ENCODE results near the gene KCTD15. TPM values are rescaled to one million over a fixed set of nuclear protein-coding genes. Genes with fewer than 3 reads are reported as not detected.

The KCTD15 gene
- total RNA-seq, 1 experiment from 2014 or later: 41.5 TPM

DNA sequence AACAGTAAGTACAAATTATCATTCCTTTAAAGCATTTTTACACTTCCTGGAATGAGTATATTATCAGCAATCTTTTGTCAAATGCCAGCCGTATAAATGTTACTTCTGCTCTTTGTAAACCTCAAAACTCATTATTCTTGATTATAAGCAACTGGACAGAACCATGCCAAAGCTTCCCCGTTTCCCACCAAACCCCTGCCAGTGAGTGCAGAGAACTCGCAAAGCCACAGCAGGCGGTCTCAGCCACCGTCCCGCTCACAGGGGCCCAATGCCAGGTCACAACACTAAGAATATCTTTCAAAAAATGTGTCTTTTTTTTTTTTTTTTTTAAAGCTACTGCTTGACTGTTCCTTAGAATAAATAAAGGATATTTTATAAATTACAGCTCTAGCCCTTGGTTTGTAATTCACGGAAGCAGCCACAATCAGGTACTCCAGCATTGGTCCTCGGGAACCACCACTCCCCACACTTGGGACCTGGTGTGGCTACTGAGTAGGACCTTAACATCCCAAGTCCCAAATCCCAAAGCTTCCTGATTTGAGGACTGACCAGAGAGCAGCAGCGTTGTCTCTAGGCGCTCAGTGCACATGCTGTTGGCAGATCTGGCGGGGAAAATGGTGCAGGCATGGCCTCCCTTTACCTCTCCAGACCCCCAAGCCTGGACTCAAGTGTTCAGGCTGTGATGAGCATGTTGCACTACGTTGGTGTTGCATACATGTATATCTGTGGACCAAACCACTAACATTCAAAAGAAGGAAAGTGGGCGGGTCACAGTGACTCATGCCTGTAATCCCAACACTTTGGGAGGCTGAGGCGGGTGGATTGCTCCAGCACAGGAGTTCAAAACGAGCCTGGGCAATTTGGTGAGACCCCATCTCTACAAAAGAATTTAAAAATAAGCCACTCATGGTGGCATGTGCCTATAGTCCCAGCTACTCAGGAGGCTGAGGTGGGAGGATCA lies 19.0 kb downstream of the KCTD15 start:
- TF ChIP-seq FOXK1 (CRISPR knock-in tag; IDR thresholded peaks at IDR 0.05) (no peak), CDX4 (CRISPR knock-in tag; IDR thresholded peaks at IDR 0.05; ENCODE audit: borderline replicate concordance) (no peak), ATF3 (CRISPR knock-in tag; conservative IDR thresholded peaks at IDR 0.05) (no peak), PRRX2 (CRISPR knock-in tag; IDR thresholded peaks at IDR 0.05) (no peak), SP1 (CRISPR knock-in tag; conservative IDR thresholded peaks at IDR 0.05) (no peak), GABPB1 (CRISPR knock-in tag; IDR thresholded peaks at IDR 0.05) (no peak), MYBL2 (CRISPR knock-in tag; IDR thresholded peaks at IDR 0.05) (no peak), IRF2 (CRISPR knock-in tag; IDR thresholded peaks at IDR 0.05; ENCODE audit: borderline replicate concordance, low read depth) (no peak), ZNF416 (CRISPR knock-in tag; IDR thresholded peaks at IDR 0.05) (no peak)
- TF ChIP-seq, protein P1, sequence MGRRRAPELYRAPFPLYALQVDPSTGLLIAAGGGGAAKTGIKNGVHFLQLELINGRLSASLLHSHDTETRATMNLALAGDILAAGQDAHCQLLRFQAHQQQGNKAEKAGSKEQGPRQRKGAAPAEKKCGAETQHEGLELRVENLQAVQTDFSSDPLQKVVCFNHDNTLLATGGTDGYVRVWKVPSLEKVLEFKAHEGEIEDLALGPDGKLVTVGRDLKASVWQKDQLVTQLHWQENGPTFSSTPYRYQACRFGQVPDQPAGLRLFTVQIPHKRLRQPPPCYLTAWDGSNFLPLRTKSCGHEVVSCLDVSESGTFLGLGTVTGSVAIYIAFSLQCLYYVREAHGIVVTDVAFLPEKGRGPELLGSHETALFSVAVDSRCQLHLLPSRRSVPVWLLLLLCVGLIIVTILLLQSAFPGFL (CRISPR knock-in tag; IDR thresholded peaks at IDR 0.05; ENCODE audit: borderline replicate concordance): no peak
- TF ChIP-seq, protein P2, sequence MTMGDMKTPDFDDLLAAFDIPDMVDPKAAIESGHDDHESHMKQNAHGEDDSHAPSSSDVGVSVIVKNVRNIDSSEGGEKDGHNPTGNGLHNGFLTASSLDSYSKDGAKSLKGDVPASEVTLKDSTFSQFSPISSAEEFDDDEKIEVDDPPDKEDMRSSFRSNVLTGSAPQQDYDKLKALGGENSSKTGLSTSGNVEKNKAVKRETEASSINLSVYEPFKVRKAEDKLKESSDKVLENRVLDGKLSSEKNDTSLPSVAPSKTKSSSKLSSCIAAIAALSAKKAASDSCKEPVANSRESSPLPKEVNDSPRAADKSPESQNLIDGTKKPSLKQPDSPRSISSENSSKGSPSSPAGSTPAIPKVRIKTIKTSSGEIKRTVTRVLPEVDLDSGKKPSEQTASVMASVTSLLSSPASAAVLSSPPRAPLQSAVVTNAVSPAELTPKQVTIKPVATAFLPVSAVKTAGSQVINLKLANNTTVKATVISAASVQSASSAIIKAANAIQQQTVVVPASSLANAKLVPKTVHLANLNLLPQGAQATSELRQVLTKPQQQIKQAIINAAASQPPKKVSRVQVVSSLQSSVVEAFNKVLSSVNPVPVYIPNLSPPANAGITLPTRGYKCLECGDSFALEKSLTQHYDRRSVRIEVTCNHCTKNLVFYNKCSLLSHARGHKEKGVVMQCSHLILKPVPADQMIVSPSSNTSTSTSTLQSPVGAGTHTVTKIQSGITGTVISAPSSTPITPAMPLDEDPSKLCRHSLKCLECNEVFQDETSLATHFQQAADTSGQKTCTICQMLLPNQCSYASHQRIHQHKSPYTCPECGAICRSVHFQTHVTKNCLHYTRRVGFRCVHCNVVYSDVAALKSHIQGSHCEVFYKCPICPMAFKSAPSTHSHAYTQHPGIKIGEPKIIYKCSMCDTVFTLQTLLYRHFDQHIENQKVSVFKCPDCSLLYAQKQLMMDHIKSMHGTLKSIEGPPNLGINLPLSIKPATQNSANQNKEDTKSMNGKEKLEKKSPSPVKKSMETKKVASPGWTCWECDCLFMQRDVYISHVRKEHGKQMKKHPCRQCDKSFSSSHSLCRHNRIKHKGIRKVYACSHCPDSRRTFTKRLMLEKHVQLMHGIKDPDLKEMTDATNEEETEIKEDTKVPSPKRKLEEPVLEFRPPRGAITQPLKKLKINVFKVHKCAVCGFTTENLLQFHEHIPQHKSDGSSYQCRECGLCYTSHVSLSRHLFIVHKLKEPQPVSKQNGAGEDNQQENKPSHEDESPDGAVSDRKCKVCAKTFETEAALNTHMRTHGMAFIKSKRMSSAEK (CRISPR knock-in tag; IDR thresholded peaks at IDR 0.05; ENCODE audit: borderline replicate concordance): no peak
- Mint-ChIP-seq H3K27ac (0 out of 2 replicates have a peak overlapping the region, but pooled peaks have one; percentile 36), H3K4me3 (no peak overlapping the region), H3K4me1 (peaks cover 22% of the 10 kb centered on the region), H3K9me3 (no peaks in the 10 kb centered on the region), H3K36me3 (peaks cover 7% of the 10 kb centered on the region), H3K27me3 (ENCODE audit: low read depth) (peaks cover 4% of the 10 kb centered on the region)
- no peak for DNase-seq (ENCODE audit: low spot score)
- ChIA-PET CTCF (no interaction called here), POLR2A (interaction anchor here (0.5 kb wide), 1 partner anchor 14 kb away, joined by 4 read pairs; no protein-coding TSS in a partner anchor)
- ATAC-seq: no peak

DNA sequence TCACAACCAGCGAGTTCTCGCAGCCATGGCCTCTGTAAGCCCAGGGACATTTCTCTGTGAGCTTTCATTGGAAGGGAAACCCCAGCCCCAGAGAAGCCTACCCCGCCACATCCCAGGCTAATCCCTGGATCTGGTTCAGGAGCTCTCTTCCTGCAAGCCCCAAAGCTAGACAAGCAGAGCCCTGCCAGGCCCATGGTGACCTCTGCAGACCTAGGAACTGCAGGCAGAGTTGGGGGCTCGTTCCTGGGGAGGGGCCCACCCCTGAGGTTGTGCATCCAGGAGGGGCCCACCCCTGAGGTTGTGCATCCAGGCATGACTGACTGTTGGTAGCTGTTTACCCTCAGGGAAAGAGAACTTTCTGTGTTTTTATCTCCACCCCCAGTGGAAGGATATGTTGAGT lies 21.7 kb downstream of the KCTD15 start:
- ATAC-seq: no peak
- DNase-seq (ENCODE audit: low spot score): no peak
- Mint-ChIP-seq H3K4me3 (no peak overlapping the region), H3K27me3 (ENCODE audit: low read depth) (peaks cover 12% of the 10 kb centered on the region), H3K27ac (no peak overlapping the region), H3K4me1 (peaks cover 25% of the 10 kb centered on the region), H3K9me3 (no peaks in the 10 kb centered on the region), H3K36me3 (no peaks in the 10 kb centered on the region)
- CTCF ChIA-PET: interaction anchor here (1.4 to 1.7 kb wide), 4 partner anchors 24 to 278 kb away, joined by 5 to 12 read pairs (median 7); no protein-coding TSS in a partner anchor
- POLR2A ChIA-PET: interaction anchor here (1.2 kb wide), 1 partner anchor 20 kb away, joined by 3 read pairs; no protein-coding TSS in a partner anchor
- no peak for TF ChIP-seq NR2C2 (CRISPR knock-in tag; IDR thresholded peaks at IDR 0.05)
- no peak for TF ChIP-seq CREB1 (CRISPR knock-in tag; IDR thresholded peaks at IDR 0.05)
- TF ChIP-seq, protein P3, sequence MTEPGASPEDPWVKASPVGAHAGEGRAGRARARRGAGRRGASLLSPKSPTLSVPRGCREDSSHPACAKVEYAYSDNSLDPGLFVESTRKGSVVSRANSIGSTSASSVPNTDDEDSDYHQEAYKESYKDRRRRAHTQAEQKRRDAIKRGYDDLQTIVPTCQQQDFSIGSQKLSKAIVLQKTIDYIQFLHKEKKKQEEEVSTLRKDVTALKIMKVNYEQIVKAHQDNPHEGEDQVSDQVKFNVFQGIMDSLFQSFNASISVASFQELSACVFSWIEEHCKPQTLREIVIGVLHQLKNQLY (CRISPR knock-in tag; IDR thresholded peaks at IDR 0.05): no peak
- no peak for TF ChIP-seq NR1H2 (CRISPR knock-in tag; IDR thresholded peaks at IDR 0.05)
- TF ChIP-seq ZNF121 (CRISPR knock-in tag; IDR thresholded peaks at IDR 0.05): no peak
- TF ChIP-seq ZNF317 (CRISPR knock-in tag; IDR thresholded peaks at IDR 0.05; ENCODE audit: borderline replicate concordance, low read depth): no peak
- TF ChIP-seq ZNF396 (CRISPR knock-in tag; IDR thresholded peaks at IDR 0.05; ENCODE audit: borderline replicate concordance): no peak
- no peak for TF ChIP-seq JUN (CRISPR knock-in tag; IDR thresholded peaks at IDR 0.05)
- no peak for TF ChIP-seq ZNF423 (CRISPR knock-in tag; IDR thresholded peaks at IDR 0.05)
- no peak for TF ChIP-seq JAZF1 (CRISPR knock-in tag; IDR thresholded peaks at IDR 0.05)
- no peak for TF ChIP-seq CTCF (IDR thresholded peaks at IDR 0.05)
- no peak for TF ChIP-seq FOXP1 (CRISPR knock-in tag; IDR thresholded peaks at IDR 0.05; ENCODE audit: borderline replicate concordance)
- no peak for TF ChIP-seq ATF2 (CRISPR knock-in tag; IDR thresholded peaks at IDR 0.05; ENCODE audit: borderline replicate concordance, low read depth)

All from WTC11 (cell line).